IgD-negative memory B cell (primary cell): ENCODE measurements around the gene AMY1B. TPM values are rescaled to one million over a fixed set of nuclear protein-coding genes. Genes with fewer than 3 reads are reported as not detected.
"Not testable (repeated sequence)": the region's sequence is repeated elsewhere in the genome, so short reads cannot be mapped to it uniquely, and the experiment has no call there.

ENCODE experiments used
- H3K27ac Mint-ChIP-seq, 3 donors: one replicate each; pipeline ENCODE4 v1.8.0; 2020 to 2022; ENCODE audit warnings: mild to moderate bottlenecking in 3 of 3, mixed read lengths in 3 of 3, moderate library complexity in 1 of 3
- H3K27me3 Mint-ChIP-seq: one replicate; pipeline ENCODE4 v1.8.0; 2021; ENCODE audit warnings: mixed read lengths
- H3K36me3 Mint-ChIP-seq: one replicate; pipeline ENCODE4 v1.8.0; 2020; ENCODE audit warnings: mild to moderate bottlenecking, mixed read lengths
- H3K4me1 Mint-ChIP-seq, 3 donors: one replicate each; pipeline ENCODE4 v1.8.0; 2020 to 2022; ENCODE audit warnings: mixed read lengths in 3 of 3, mild to moderate bottlenecking in 1 of 3
- H3K4me3 Mint-ChIP-seq, 4 donors: one replicate each; pipeline ENCODE4 v1.8.0; 2020 to 2022; ENCODE audit warnings: mild to moderate bottlenecking in 4 of 4, mixed read lengths in 4 of 4, moderate library complexity in 3 of 4
- H3K9me3 Mint-ChIP-seq, 3 donors: one replicate each; pipeline ENCODE4 v1.8.0; 2020 to 2021; ENCODE audit warnings: mixed read lengths in 3 of 3, mild to moderate bottlenecking in 1 of 3
- polyA plus RNA-seq: library from polyadenylated mRNA; unstranded; fragments of 300-500 nt; fragmentation: Illumina TruSeq; gene quantifications from one replicate; pipeline ENCODE4 v1.2.3, GENCODE V29; 2021

The AMY1B gene
- not detected for polyA plus RNA-seq

- not testable (repeated sequence) for H3K27ac Mint-ChIP-seq, H3K4me3 Mint-ChIP-seq, H3K9me3 Mint-ChIP-seq, H3K4me1 Mint-ChIP-seq, H3K36me3 Mint-ChIP-seq, H3K27me3 Mint-ChIP-seq
Observed at GRCh38 chr1:103696110-103696509, at the start of gene AMY1B. TSS of gene AMY1B (minus strand) at chr1:103696210. CDS start at chr1:103695639, 571 bp downstream.

GRCh38 chr1:103745040-103745439, 49.0 kb upstream of the AMY1B start:
- H3K27ac Mint-ChIP-seq, H3K4me3 Mint-ChIP-seq, H3K36me3 Mint-ChIP-seq, H3K27me3 Mint-ChIP-seq, H3K4me1 Mint-ChIP-seq, H3K9me3 Mint-ChIP-seq: not testable (repeated sequence)

DNA sequence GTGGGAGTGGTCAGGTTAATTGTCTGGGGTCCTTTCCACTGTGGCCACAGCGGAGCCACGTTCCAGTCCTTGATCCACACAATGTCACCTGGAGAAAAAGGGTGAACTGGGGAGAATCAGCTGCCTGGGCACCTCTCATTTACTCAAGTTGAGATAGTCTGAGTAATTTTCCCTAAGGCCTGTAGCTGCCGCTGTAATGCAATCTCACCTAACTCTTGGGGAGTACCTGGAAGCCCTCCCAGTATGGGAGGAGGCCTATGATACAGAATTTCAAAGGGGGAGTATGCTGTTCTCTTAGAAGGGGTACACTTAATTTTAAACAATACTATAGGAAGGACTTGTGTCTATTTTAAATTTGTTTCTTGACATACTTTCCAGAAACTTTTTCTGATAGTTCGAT, 48.4 kb upstream of the AMY1B start:
- H3K4me3 Mint-ChIP-seq, H3K9me3 Mint-ChIP-seq, H3K36me3 Mint-ChIP-seq, H3K27ac Mint-ChIP-seq, H3K4me1 Mint-ChIP-seq, H3K27me3 Mint-ChIP-seq: not testable (repeated sequence)

GRCh38 chr1:103738031-103738430, 42.0 kb upstream of the AMY1B start:
- not testable (repeated sequence) for H3K4me3 Mint-ChIP-seq, H3K27ac Mint-ChIP-seq, H3K27me3 Mint-ChIP-seq, H3K36me3 Mint-ChIP-seq, H3K9me3 Mint-ChIP-seq, H3K4me1 Mint-ChIP-seq

DNA sequence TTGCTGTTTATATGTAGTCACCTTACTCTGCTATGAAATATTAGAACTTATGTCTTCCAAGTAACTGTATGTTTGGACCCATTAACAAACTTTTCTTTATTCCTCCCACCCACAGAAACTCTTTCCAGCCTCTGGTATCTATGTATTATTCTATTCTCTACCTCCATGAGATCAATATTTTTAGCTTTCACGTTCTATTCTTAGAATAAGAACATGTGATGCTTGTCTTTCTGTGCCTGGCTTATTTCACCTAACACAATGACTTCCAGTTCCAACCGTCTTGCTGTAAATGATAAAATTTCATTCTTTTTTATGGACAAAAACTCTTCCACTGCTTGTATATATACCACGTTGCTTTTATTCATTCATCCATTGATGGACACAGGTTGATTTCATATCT, 39.3 kb upstream of the AMY1B start:
- H3K4me3 Mint-ChIP-seq, H3K36me3 Mint-ChIP-seq, H3K4me1 Mint-ChIP-seq, H3K9me3 Mint-ChIP-seq, H3K27ac Mint-ChIP-seq, H3K27me3 Mint-ChIP-seq: not testable (repeated sequence)

GRCh38 chr1:103721473-103721872, 25.5 kb upstream of the AMY1B start:
- not testable (repeated sequence) for H3K4me1 Mint-ChIP-seq, H3K4me3 Mint-ChIP-seq, H3K27ac Mint-ChIP-seq, H3K27me3 Mint-ChIP-seq, H3K9me3 Mint-ChIP-seq, H3K36me3 Mint-ChIP-seq

- peak overlapping the region in 1 of 3 donors; percentile 77 for H3K27ac Mint-ChIP-seq
- not testable (repeated sequence) for H3K4me1 Mint-ChIP-seq, H3K9me3 Mint-ChIP-seq, H3K27me3 Mint-ChIP-seq, H3K36me3 Mint-ChIP-seq, H3K4me3 Mint-ChIP-seq
Observed at GRCh38 chr1:103717404-103717803, 21.4 kb upstream of the AMY1B start.

- not testable (repeated sequence) for H3K27ac Mint-ChIP-seq, H3K4me3 Mint-ChIP-seq, H3K4me1 Mint-ChIP-seq, H3K36me3 Mint-ChIP-seq, H3K9me3 Mint-ChIP-seq, H3K27me3 Mint-ChIP-seq
Observed at GRCh38 chr1:103710381-103710780, 14.4 kb upstream of the AMY1B start.

- not testable (repeated sequence) for H3K9me3 Mint-ChIP-seq, H3K36me3 Mint-ChIP-seq, H3K27ac Mint-ChIP-seq, H3K4me3 Mint-ChIP-seq, H3K4me1 Mint-ChIP-seq, H3K27me3 Mint-ChIP-seq
Observed at GRCh38 chr1:103707670-103708069, 11.7 kb upstream of the AMY1B start.

GRCh38 chr1:103701256-103701655, 5.2 kb upstream of the AMY1B start:
- H3K4me3 Mint-ChIP-seq, H3K4me1 Mint-ChIP-seq, H3K36me3 Mint-ChIP-seq, H3K27ac Mint-ChIP-seq, H3K9me3 Mint-ChIP-seq, H3K27me3 Mint-ChIP-seq: not testable (repeated sequence)

GRCh38 chr1:103700669-103701068, 4.7 kb upstream of the AMY1B start:
- H3K4me3 Mint-ChIP-seq, H3K9me3 Mint-ChIP-seq, H3K27ac Mint-ChIP-seq, H3K36me3 Mint-ChIP-seq, H3K4me1 Mint-ChIP-seq, H3K27me3 Mint-ChIP-seq: not testable (repeated sequence)

DNA sequence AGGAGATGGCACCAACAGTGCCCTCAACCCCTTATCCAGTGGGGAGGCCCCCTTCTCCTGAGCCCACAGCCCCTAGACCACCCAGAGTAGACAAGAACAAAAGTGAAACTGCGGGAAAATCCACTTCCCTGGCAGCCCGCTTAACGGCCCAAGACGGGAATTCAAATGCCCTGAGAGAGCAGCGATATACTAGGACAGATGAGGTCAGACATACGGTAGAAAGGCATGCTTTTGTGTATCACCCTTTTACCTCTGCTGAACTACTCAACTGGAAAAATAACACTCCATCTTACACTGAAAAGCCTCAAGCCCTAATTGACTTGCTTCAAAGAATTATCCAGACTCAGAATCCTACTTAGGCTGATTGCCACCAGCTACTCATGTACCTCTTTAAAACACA, 1.4 kb upstream of the AMY1B start:
- not testable (repeated sequence) for H3K27me3 Mint-ChIP-seq, H3K9me3 Mint-ChIP-seq, H3K27ac Mint-ChIP-seq, H3K36me3 Mint-ChIP-seq, H3K4me1 Mint-ChIP-seq, H3K4me3 Mint-ChIP-seq

DNA sequence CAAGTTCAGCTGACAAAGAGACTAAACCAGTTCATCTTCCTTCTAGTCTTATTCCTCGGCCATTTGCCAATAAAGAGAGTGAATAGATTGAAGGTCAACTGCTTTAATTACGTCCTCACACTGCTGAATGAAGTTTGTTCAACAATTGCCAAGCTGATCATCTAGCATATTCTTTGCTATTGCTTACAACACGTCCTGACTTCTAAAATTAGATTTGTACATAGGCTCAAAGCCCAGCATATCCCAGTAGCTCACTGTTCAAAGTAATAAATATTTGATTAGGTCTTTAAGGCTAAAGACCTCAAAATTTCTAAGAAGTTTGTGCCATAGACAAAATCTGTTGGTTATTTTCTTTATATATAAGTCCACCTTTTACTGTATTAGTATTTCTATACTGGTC, 19.7 kb downstream of the AMY1B start:
- not testable (repeated sequence) for H3K27ac Mint-ChIP-seq, H3K4me3 Mint-ChIP-seq, H3K9me3 Mint-ChIP-seq, H3K36me3 Mint-ChIP-seq, H3K27me3 Mint-ChIP-seq, H3K4me1 Mint-ChIP-seq

DNA sequence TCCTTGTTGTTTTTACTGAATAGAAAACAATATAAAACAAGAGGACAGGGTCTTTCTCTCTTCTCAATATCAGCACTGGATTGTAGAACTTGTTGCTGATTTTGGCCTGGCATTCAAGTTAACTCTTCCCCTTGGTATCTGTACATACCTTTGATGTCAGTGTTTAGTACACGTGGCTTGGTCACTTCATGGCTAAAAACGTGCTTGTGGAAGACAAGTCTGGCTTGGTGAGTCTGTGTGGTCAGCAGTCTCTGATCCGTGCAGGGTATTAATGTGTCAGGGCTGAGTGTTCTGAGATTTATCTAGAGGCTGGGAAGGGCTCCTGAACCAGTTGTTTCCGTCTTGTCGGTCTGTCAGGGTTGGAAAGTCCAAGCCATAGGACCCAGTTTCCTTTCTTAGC, 40.5 kb downstream of the AMY1B start, which contains the start of gene AMY1A:
Gene AMY1A (plus strand): TSS at position 301 of the 400 bp plus-strand sequence. CDS start 571 bp downstream, outside the sequence.
- H3K4me1 Mint-ChIP-seq, H3K9me3 Mint-ChIP-seq, H3K27ac Mint-ChIP-seq, H3K36me3 Mint-ChIP-seq, H3K4me3 Mint-ChIP-seq, H3K27me3 Mint-ChIP-seq: not testable (repeated sequence)

GRCh38 chr1:103654133-103654532, 41.9 kb downstream of the AMY1B start:
- not testable (repeated sequence) for H3K36me3 Mint-ChIP-seq, H3K27me3 Mint-ChIP-seq, H3K27ac Mint-ChIP-seq, H3K9me3 Mint-ChIP-seq, H3K4me1 Mint-ChIP-seq, H3K4me3 Mint-ChIP-seq

- H3K27ac Mint-ChIP-seq, H3K27me3 Mint-ChIP-seq, H3K36me3 Mint-ChIP-seq, H3K4me3 Mint-ChIP-seq, H3K4me1 Mint-ChIP-seq, H3K9me3 Mint-ChIP-seq: not testable (repeated sequence)
Observed at GRCh38 chr1:103650889-103651288, 45.1 kb downstream of the AMY1B start.

- H3K4me1 Mint-ChIP-seq, H3K27ac Mint-ChIP-seq, H3K4me3 Mint-ChIP-seq, H3K9me3 Mint-ChIP-seq, H3K36me3 Mint-ChIP-seq, H3K27me3 Mint-ChIP-seq: not testable (repeated sequence)
Observed at GRCh38 chr1:103650305-103650704, 45.7 kb downstream of the AMY1B start.
